ENCODE measurements around the gene SDF2L1. TPM values are rescaled to one million over a fixed set of nuclear protein-coding genes. Genes with fewer than 3 reads are reported as not detected.
A peak's percentile ranks its signal among the peaks of the same experiment; 100 is the strongest.
"Not testable (repeated sequence)": the region's sequence is repeated elsewhere in the genome, so short reads cannot be mapped to it uniquely, and the experiment has no call there.

SDF2L1 gene
- total RNA-seq, 2 donors from 2014 or later, result 29.0 to 46.5 TPM

DNA sequence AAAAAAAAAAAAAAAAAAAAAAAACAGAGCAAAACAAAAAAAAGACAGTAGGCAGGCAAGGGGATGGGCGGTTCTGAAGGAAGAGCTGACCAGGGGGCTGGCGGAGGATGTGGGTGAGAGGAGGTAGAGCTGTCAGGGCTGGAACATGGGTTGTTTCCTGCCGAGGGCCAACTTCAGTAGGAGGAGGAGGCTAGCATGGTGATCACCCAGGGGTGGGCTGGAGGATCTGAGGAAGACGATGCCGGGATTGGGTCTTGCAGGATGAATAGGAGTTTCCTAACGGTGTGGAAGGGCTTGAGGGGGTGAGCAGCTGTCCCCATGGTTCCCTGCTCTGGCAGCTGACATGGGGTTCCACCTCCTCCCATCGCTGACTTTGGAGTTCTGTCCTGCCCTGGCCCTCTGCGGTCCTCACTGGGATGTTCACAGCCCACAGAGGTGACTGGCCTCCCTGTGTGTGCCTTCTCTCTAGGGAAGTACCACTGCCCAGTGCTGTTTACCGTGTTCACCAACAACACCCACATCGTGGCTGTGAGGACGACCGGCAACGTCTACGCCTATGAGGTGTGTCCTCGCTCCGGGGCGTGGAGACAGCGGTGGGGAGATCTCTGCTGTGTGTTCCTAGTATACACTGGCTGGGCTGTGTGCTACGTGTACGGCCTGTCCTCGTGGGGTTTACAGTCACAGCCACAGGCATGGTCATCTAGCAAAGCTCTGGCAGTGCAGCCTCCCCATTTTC lies 38.9 kb downstream of the SDF2L1 start:
- peak; percentile 5 for ATAC-seq
- intact Hi-C loops (cut with DNase I, micrococcal nuclease), result no loop called here
- no peak for DNase-seq

- intact Hi-C loops (cut with DNase I, micrococcal nuclease), result no loop called here
- DNase-seq (no peak), ATAC-seq (no peak)
These were observed 39.7 kb downstream of the SDF2L1 start for GRCh38 chr22:21681566-21682370.

DNA sequence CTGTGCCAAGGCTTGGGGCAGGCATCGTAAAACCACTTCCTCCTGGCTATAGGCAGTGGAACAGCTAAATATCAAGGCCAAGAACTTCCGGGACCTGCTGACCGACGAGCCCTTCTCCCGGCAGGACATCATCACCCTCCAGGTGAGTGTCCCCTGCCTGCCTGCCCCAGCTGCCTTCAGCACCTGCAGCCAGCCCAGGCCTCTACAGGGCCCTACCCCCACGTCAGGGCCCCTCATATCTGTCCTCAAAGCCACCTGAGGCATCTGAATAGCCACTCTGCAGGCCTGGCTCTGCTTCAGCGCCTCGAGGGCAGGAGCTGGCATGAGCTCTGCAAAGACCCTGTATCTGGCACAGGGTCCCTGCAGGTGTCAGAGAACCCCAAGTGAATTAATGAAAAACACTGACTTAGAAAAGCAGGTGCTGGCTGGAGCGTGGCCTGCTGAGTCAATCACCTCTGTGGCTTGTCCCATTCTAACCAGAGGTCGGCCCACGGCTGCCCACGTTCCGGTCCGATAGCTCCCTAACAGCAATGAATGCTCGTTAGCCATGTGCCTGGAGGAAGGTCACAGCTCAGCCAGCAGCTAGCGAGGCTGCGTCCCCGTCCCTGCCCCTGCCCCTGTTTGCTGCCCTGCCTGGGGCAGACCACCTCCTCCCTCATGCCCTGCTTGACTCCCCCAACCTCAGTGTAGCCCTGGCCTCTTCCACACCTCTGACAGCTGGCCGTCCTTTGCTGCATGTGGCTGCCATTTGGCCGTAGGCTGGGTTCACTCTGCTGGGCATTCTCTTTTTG lies 40.5 kb downstream of the SDF2L1 start:
- ATAC-seq (no peak), DNase-seq (no peak)
- intact Hi-C loops (cut with DNase I, micrococcal nuclease), result no loop called here

GRCh38 chr22:21683401-21683811 lies 41.3 kb downstream of the SDF2L1 start:
- DNase-seq, result no peak
- intact Hi-C loops (cut with DNase I, micrococcal nuclease), result no loop called here
- ATAC-seq, result no peak

GRCh38 chr22:21684492-21685163 lies 42.5 kb downstream of the SDF2L1 start:
- DNase-seq, result no peak
- intact Hi-C loops (cut with DNase I, micrococcal nuclease), result no loop called here
- ATAC-seq, result no peak

DNA sequence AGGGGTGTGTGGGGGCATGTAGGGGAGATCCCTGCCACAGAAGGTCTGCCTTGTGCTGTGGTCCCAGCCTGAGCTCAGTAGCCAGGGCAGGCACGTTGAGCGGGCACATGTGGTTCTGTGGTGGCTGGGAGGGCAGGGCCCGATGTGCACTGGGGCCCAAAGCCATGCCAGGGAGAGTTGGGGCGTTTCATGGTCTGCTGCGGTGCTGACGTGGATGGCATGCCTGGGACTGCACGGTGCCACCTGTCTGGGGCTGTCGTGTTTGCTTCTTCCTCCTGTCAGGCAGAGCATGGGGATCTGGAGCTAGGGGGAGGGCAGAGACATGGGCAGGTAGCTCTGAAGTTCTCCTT lies 43.0 kb downstream of the SDF2L1 start:
- ATAC-seq (no peak), DNase-seq (no peak)
- intact Hi-C loops (cut with DNase I, micrococcal nuclease), result no loop called here

DNA sequence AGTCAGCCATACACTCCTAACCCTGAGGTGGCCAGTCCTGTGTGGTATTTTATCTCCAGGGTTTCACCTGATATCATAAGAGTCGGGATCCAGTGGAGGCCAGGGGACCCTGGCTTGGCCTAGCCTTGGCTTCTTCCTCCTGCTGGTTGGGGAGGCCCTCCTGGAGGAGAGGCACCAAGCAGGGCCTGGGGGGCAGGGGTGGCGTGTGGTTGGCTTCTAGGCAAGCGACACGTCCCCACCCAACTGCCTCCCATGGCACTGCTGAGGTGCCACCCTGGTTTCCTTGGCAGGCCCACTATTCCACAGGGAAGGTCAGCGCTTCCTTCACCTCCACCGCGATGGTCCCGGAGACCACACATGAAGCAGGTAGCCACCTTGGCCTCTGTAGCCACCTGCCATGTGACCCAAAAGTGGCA lies 44.1 kb downstream of the SDF2L1 start:
- ATAC-seq (no peak), DNase-seq (no peak)
- intact Hi-C loops (cut with DNase I, micrococcal nuclease), result no loop called here

- DNase-seq, result no peak
- intact Hi-C loops (cut with DNase I, micrococcal nuclease), result no loop called here
- ATAC-seq, result no peak
These were observed 44.7 kb downstream of the SDF2L1 start for GRCh38 chr22:21686634-21687393.

DNA sequence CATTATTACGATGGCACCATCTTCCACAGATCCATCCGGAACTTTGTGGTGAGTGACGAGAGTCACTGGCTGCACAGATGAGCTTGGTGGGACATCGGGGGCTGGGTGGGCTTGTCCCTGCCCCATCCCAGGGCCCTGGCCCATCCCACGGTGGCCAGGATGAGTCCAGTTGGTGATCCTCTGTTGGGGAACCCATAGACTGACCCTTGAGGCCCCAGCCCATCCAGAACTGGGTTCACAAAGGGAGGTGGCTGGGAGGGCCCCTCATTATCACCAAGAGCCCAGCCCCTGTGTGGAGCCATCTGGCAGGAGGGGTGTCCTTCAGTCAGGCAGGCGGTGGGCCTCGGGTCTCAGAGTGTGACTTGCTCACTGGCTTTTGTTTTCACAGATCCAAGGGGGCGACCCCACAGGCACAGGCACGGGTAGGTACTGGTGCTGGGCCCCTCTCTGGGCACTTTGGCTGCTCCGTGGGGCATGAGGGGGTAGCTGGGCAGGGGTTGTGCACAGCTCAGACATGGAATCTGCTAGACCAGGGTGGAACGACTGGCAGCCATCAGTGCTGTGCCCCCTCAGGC lies 45.7 kb downstream of the SDF2L1 start:
- no peak for ATAC-seq
- DNase-seq, result no peak
- intact Hi-C loops (cut with DNase I, micrococcal nuclease), result no loop called here

DNA sequence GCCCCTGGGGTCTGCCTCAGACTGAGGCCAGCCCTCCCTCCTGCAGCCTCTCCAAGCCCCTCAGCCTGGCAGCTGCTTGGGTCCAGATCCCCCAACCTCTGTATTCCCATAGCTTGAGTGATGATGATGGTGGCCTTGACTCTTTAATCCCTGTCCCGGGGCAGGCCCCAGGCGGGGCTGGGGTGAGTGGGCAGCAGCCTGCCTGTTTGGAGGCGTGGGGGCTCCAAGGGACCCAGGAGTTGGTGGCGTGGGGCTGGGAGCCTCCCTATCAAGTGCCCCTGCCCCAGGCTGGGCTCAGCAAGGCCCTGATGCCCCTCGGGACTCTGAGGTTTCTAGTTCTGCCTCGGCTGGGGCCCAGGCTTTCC lies 46.2 kb downstream of the SDF2L1 start:
- no peak for ATAC-seq
- intact Hi-C loops (cut with DNase I, micrococcal nuclease), result no loop called here
- DNase-seq, result no peak

GRCh38 chr22:21688706-21689381 lies 46.7 kb downstream of the SDF2L1 start:
- DNase-seq (no peak), ATAC-seq (no peak)
- intact Hi-C loops (cut with DNase I, micrococcal nuclease), result no loop called here

DNA sequence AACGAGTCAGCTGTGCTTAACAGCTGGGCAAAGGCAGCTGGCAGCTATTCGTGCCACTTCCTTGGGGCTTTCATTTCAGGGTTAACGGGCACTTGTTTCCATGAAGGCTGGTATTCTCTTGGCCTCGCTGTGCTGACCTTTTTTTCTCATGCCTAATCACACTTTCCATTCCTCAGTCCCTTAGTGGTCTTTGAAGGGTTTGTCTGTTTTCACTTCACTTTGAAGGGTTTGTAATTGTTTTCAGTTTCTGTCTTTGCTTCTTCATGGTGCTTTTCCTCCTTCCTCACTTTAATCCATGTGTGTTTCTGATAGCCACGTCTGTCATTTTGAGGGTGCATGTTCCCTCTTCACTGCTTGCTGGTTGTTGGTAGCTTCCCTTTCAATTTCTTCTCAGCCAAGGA lies 48.3 kb downstream of the SDF2L1 start:
- intact Hi-C loops (cut with DNase I, micrococcal nuclease), result no loop called here
- ATAC-seq (no peak), DNase-seq (no peak)

GRCh38 chr22:21691816-21692215 lies 49.7 kb downstream of the SDF2L1 start:
- intact Hi-C loops (cut with DNase I, micrococcal nuclease), result no loop called here
- ATAC-seq, result no peak
- DNase-seq, result no peak

DNA sequence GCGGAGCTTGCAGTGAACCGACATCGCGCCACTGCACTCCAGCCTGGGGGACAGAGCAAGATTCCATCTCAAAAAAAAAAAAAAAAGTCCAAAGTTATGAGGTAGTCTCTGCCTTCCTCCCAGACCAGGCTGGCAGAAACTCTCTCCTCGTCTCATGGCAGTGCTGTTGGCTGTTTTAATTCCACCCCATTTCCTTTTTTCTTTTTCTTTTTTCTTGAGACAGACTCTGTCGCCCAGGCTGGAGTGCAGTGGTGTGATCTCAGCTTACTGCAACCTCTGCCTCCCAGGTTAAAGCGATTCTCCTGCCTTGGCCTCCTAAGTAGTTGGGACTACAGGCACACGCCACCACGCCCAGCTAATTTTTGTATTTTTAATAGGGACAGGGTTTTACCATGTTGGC lies 50.8 kb downstream of the SDF2L1 start:
- DNase-seq; intact Hi-C loops (cut with DNase I, micrococcal nuclease); ATAC-seq: not testable (repeated sequence)

DNA sequence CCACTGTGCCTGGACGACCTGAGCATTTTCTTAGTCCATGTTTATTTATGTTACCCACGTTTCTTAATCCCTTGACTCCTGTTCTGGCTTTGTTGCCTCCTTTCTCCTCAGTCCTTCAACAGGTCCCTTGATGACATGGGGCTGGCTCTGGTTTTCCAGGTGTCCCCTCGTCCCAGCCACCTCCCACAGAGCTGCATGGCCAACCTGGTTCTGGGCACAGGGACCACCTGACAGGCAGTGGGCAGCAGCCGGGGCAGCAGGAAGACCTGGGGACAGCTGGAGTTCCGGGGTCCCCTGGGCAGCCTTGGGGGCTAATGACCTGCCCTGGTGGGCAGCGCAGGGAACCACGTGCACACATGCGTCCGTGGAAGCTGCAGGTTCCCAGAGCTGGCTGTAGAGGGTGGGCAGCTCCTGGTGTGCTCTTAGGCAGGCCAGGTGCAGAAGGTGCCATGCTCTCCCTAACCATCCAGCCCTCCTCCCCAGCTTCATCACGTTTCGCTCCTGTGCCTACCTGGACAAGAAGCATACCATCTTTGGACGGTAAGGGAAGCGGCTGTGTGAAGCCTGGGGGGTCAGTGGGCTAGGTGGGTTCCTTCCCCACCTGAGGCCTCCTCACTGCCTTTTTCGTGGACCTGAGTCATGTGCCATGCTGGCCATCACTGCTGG lies 51.4 kb downstream of the SDF2L1 start:
- no peak for DNase-seq
- ATAC-seq, result no peak
- intact Hi-C loops (cut with DNase I, micrococcal nuclease), result no loop called here

Data from left colon (tissue), 2 donors.